ENCODE results near the gene LCN6.

LCN6 gene

GRCh38 chr9:136745389-136746154 lies 2.8 kb downstream of the LCN6 start:
- Histone ChIP-seq H3K27ac (no peak overlapping the region), H3K4me3 (IDR thresholded peaks at IDR 0.05; ENCODE audit: insufficient read depth, low read depth, low read length) (no peak overlapping the region), H3K79me2 (ENCODE audit: insufficient read depth, low read depth) (no peaks in the 10 kb centered on the region), H3K27me3 (ENCODE audit: insufficient read depth, low read depth) (peaks cover 96% of the 10 kb centered on the region), H3K9ac (no peak overlapping the region), H3K4me2 (no peak overlapping the region), H2AFZ (ENCODE audit: low read depth) (no peak overlapping the region), H3K36me3 (ENCODE audit: insufficient read depth) (no peaks in the 10 kb centered on the region), H3K4me1 (ENCODE audit: low read depth, poor library complexity, severe bottlenecking) (peaks cover 11% of the 10 kb centered on the region), H4K20me1 (ENCODE audit: insufficient read depth) (no peaks in the 10 kb centered on the region)
- TF ChIP-seq CTCF (conservative IDR thresholded peaks at IDR 0.05; ENCODE audit: low read depth, low read length), result no peak

GRCh38 chr9:136744773-136745172 lies 3.6 kb downstream of the LCN6 start:
- Histone ChIP-seq H3K4me1 (ENCODE audit: low read depth, poor library complexity, severe bottlenecking) (peaks cover 11% of the 10 kb centered on the region), H3K27ac (no peak overlapping the region), H3K27me3 (ENCODE audit: insufficient read depth, low read depth) (peaks cover 96% of the 10 kb centered on the region), H4K20me1 (ENCODE audit: insufficient read depth) (no peaks in the 10 kb centered on the region), H3K4me2 (no peak overlapping the region), H2AFZ (ENCODE audit: low read depth) (no peak overlapping the region), H3K36me3 (ENCODE audit: insufficient read depth) (no peaks in the 10 kb centered on the region), H3K79me2 (ENCODE audit: insufficient read depth, low read depth) (no peaks in the 10 kb centered on the region), H3K9ac (no peak overlapping the region), H3K4me3 (IDR thresholded peaks at IDR 0.05; ENCODE audit: insufficient read depth, low read depth, low read length) (no peak overlapping the region)
- no peak for TF ChIP-seq CTCF (conservative IDR thresholded peaks at IDR 0.05; ENCODE audit: low read depth, low read length)

GRCh38 chr9:136743639-136744211 lies 4.6 kb downstream of the LCN6 start:
- Histone ChIP-seq H3K36me3 (ENCODE audit: insufficient read depth) (no peaks in the 10 kb centered on the region), H3K4me2 (no peak overlapping the region), H3K27me3 (ENCODE audit: insufficient read depth, low read depth) (peaks cover 96% of the 10 kb centered on the region), H3K79me2 (ENCODE audit: insufficient read depth, low read depth) (no peaks in the 10 kb centered on the region), H3K4me1 (ENCODE audit: low read depth, poor library complexity, severe bottlenecking) (peaks cover 11% of the 10 kb centered on the region), H3K9ac (no peak overlapping the region), H3K27ac (no peak overlapping the region), H2AFZ (ENCODE audit: low read depth) (no peak overlapping the region), H3K4me3 (IDR thresholded peaks at IDR 0.05; ENCODE audit: insufficient read depth, low read depth, low read length) (no peak overlapping the region), H4K20me1 (ENCODE audit: insufficient read depth) (no peaks in the 10 kb centered on the region)
- TF ChIP-seq CTCF (conservative IDR thresholded peaks at IDR 0.05; ENCODE audit: low read depth, low read length), result no peak

GRCh38 chr9:136742591-136743391 lies 5.5 kb downstream of the LCN6 start, which contains the start of gene LCN10:
Gene LCN10, minus strand, starts transcription at chr9:136742940. Its CDS starts 37 bp downstream, at chr9:136742903.
- Histone ChIP-seq H4K20me1 (ENCODE audit: insufficient read depth) (no peaks in the 10 kb centered on the region), H2AFZ (ENCODE audit: low read depth) (no peak within 1 kb of the TSS), H3K27me3 (ENCODE audit: insufficient read depth, low read depth) (peaks cover 96% of the 10 kb centered on the region), H3K27ac (no peak within 1 kb of the TSS), H3K4me1 (ENCODE audit: low read depth, poor library complexity, severe bottlenecking) (peaks cover 11% of the 10 kb centered on the region), H3K79me2 (ENCODE audit: insufficient read depth, low read depth) (no peaks in the 10 kb centered on the region), H3K36me3 (ENCODE audit: insufficient read depth) (no peaks in the 10 kb centered on the region), H3K4me3 (IDR thresholded peaks at IDR 0.05; ENCODE audit: insufficient read depth, low read depth, low read length) (no peak within 1 kb of the TSS), H3K4me2 (0 out of 2 replicates have a peak within 1 kb of the TSS, but pooled peaks have one; percentile 29), H3K9ac (no peak within 1 kb of the TSS)
- no peak for TF ChIP-seq CTCF (conservative IDR thresholded peaks at IDR 0.05; ENCODE audit: low read depth, low read length)

Data from KMS-11 (cell line).